NCI-H345 (cell line): ENCODE measurements around the gene WDR62.

Experiments used
- DNase-seq: peaks from one replicate; lab custom pipeline; 2025; lab: John Stamatoyannopoulos, UW

WDR62 gene

GRCh38 chr19:36140304-36141038 lies 85.8 kb downstream of the WDR62 start:
- DNase-seq: peak; percentile 95

GRCh38 chr19:36141039-36141927 lies 86.6 kb downstream of the WDR62 start:
- peak; percentile 95 for DNase-seq

- DNase-seq: no peak
These were observed 87.3 kb downstream of the WDR62 start for GRCh38 chr19:36142046-36142445.

- no peak for DNase-seq
These were observed 87.8 kb downstream of the WDR62 start for GRCh38 chr19:36142496-36142895.

GRCh38 chr19:36144624-36145023 lies 89.9 kb downstream of the WDR62 start:
- DNase-seq: no peak

- peak; percentile 41 for DNase-seq
These were observed 95.1 kb downstream of the WDR62 start for GRCh38 chr19:36149673-36150406.

- no peak for DNase-seq
These were observed 95.9 kb downstream of the WDR62 start for GRCh38 chr19:36150586-36150985.

GRCh38 chr19:36151144-36152018 lies 96.7 kb downstream of the WDR62 start:
- DNase-seq: no peak

GRCh38 chr19:36152019-36152351 lies 97.3 kb downstream of the WDR62 start:
- no peak for DNase-seq

GRCh38 chr19:36152352-36153091 lies 97.8 kb downstream of the WDR62 start, which contains the start of gene COX7A1:
TSS of gene COX7A1 (minus strand) at chr19:36152447. CDS start at chr19:36152407, 40 bp downstream.
- no peak for DNase-seq

GRCh38 chr19:36153126-36153525 lies 98.4 kb downstream of the WDR62 start:
- no peak for DNase-seq
